ENCODE measurements around the gene PA2G4.

DNA sequence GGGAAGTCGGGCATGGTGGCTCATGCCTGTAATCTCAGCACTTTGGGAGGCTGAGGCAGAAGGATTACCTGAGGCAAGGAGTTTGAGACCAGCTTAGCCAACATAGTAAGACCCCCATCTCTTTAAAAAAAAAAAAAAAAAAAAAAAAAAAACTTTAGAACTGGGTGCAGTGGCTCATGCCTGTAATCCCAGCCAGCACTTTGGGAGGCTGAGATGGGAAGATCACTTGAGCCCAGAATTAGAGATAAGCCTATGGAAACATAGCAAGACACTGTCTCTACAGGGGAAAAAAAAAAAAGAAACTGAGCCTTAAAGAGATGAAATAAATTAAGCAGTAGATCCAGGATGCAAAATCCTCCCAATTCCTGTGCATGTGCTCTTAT, 1.7 kb upstream of the PA2G4 start:
- TF ChIP-seq POLR2A (IDR thresholded peaks at IDR 0.05; ENCODE audit: low read depth, low read length) (no peak), POLR2AphosphoS5 (IDR thresholded peaks at IDR 0.05; ENCODE audit: low read depth, low read length) (no peak), TAF1 (IDR thresholded peaks at IDR 0.05; ENCODE audit: borderline replicate concordance, low read depth, low read length) (no peak)

Measured in GM12892 (cell line).